Left lung (tissue), 10 donors: ENCODE data around the gene VEZT. TPM values are rescaled to one million over a fixed set of nuclear protein-coding genes. Genes with fewer than 3 reads are reported as not detected.

ENCODE experiments used
- ATAC-seq: fragments of 200-7000 bp; cut with Tn5 transposase; one replicate; pipeline ENCODE4 v1.9.1; 2020; ENCODE audit warnings: moderate library complexity
- DNase-seq, 4 donors: peaks; one replicate each; pipeline ENCODE4 v3.0.0-alpha.2; 2013 to 2020
- H3K27ac ChIP-seq, 2 donors: fragments of 200-600 bp; sonication (generic) in 1 of 2; one replicate each; pipeline versions ENCODE4 v1.5.0 to v1.8.0; 2020 to 2021
- H3K27me3 ChIP-seq, 2 donors: fragments of 200-600 bp; sonication (generic) in 1 of 2; one replicate each; pipeline versions ENCODE4 v1.5.0 to v1.8.0; 2020 to 2021
- H3K36me3 ChIP-seq, 2 donors: fragments of 200-600 bp; sonication (generic) in 1 of 2; one replicate each; pipeline versions ENCODE4 v1.5.0 to v1.8.0; 2020 to 2021
- H3K4me1 ChIP-seq, 2 donors: fragments of 200-600 bp; one replicate each; pipeline ENCODE4 v1.8.0; 2021
- H3K4me3 ChIP-seq, 2 donors: fragments of 200-600 bp; sonication (generic) in 1 of 2; one replicate each; pipeline versions ENCODE4 v1.5.0 to v1.8.0; 2020 to 2021; ENCODE audit warnings: mild to moderate bottlenecking in 1 of 2
- H3K9me3 ChIP-seq, 2 donors: fragments of 200-600 bp; sonication (generic) in 1 of 2; one replicate each; pipeline versions ENCODE4 v1.5.0 to v1.8.0; 2020 to 2021
- intact Hi-C, 2 donors: fragments of 100-400 bp; cut with DNase I; formaldehyde crosslinking; loops; one replicate each; pipeline versions ENCODE4 v1.11.2 to v1.14.2; 2022
- polyA plus RNA-seq, 6 donors: library from polyadenylated mRNA; unstranded; fragments of 120-200 nt; gene quantifications; one replicate each; pipeline ENCODE4 v1.2.1, GENCODE V29; 2013; ENCODE audit not compliant: insufficient read length in 6 of 6
- total RNA-seq, 2 donors: library from RNA; stranded (reverse); fragmentation: NEBNext Ultra II Directional; extraction: Animal tissue kit (Norgen Biotek cat#: 25700); gene quantifications; one replicate each; pipeline ENCODE4 v1.2.1, GENCODE V29; 2021
- TF ChIP-seq, protein P1 (sequence below), 2 donors: fragments of 200-600 bp; sonication (generic) in 1 of 2; IDR thresholded peaks; one replicate each; pipeline versions ENCODE4 v1.5.0 to v1.8.0; 2021; ENCODE audit warnings: antibody characterized with exemption in 2 of 2
- donor health status: DM: no; HTN: yes; CAD: no.
- donor health status: DM: no; HTN: no; CAD: no.

Gene VEZT
- total and polyA plus RNA-seq, 8 donors = 69.4 to 108 (median 87.1) TPM

DNA sequence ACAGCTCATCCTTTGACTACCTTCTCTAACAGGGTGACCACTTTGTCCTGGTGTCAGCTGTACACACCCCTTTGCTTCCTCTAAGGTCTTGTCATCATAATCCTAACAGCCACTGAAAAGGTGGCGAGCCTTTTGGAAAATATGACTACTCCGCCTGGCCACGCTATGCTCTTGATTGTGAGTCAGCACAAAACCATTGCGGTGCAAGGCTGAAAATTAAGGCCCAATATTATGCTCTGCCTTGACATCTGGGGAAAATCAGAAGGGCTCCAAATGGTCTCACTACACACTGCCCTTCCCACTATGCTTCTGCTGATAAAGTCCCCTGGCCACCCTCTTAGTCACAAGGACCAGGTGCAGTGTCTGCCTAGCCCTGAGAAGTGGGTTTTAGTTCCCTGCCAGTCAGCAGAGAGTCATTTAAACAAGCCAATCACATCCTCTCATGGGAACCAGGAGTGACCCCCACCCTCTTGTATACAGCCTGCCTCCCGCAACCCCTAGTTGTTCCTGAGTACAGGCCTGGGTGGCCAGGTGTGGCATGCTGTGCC, 34.7 kb upstream of the VEZT start:
- TF ChIP-seq, protein P1, sequence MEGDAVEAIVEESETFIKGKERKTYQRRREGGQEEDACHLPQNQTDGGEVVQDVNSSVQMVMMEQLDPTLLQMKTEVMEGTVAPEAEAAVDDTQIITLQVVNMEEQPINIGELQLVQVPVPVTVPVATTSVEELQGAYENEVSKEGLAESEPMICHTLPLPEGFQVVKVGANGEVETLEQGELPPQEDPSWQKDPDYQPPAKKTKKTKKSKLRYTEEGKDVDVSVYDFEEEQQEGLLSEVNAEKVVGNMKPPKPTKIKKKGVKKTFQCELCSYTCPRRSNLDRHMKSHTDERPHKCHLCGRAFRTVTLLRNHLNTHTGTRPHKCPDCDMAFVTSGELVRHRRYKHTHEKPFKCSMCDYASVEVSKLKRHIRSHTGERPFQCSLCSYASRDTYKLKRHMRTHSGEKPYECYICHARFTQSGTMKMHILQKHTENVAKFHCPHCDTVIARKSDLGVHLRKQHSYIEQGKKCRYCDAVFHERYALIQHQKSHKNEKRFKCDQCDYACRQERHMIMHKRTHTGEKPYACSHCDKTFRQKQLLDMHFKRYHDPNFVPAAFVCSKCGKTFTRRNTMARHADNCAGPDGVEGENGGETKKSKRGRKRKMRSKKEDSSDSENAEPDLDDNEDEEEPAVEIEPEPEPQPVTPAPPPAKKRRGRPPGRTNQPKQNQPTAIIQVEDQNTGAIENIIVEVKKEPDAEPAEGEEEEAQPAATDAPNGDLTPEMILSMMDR (IDR thresholded peaks at IDR 0.05) = no peak
- no peak overlapping the region for H3K27ac ChIP-seq
- intact Hi-C loops = no loop called here
- H3K36me3 ChIP-seq = no peaks in the 10 kb centered on the region
- H3K4me1 ChIP-seq = no peaks in the 10 kb centered on the region
- no peak overlapping the region for H3K4me3 ChIP-seq
- no peaks in the 10 kb centered on the region for H3K27me3 ChIP-seq
- no peak for DNase-seq
- ATAC-seq = peak; percentile 56
- no peaks in the 10 kb centered on the region for H3K9me3 ChIP-seq

DNA sequence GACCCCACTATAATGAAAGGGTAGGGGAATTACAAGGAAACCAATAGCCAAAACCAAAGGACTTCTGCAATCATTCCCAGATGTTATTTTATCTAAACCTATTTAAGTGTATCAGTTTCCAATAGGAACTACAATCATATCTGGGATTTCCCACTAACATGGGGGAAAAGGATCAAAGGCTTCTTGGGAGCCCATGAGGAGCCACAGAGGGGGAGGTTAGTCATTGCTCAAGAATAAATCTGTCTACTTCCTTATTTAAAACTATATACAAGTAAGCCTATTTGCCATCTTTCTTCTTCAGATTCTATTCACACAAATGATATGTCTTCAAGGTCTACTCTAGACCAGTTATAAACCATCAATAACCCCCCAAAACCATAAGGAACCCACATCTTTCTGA, 33.5 kb upstream of the VEZT start:
- no peak overlapping the region for H3K4me3 ChIP-seq
- no peaks in the 10 kb centered on the region for H3K36me3 ChIP-seq
- ATAC-seq (no peak), DNase-seq (no peak)
- no peaks in the 10 kb centered on the region for H3K9me3 ChIP-seq
- no peak overlapping the region for H3K27ac ChIP-seq
- H3K4me1 ChIP-seq = no peaks in the 10 kb centered on the region
- TF ChIP-seq, protein P1 (IDR thresholded peaks at IDR 0.05) = no peak
- no peaks in the 10 kb centered on the region for H3K27me3 ChIP-seq
- intact Hi-C loops = no loop called here

- DNase-seq (no peak), ATAC-seq (no peak)
- H3K4me3 ChIP-seq = no peak overlapping the region
- no peak overlapping the region for H3K27ac ChIP-seq
- H3K27me3 ChIP-seq = no peaks in the 10 kb centered on the region
- H3K36me3 ChIP-seq = no peaks in the 10 kb centered on the region
- no peaks in the 10 kb centered on the region for H3K9me3 ChIP-seq
- H3K4me1 ChIP-seq = no peaks in the 10 kb centered on the region
- TF ChIP-seq, protein P1 (IDR thresholded peaks at IDR 0.05) = no peak
- intact Hi-C loops = no loop called here
Observed at GRCh38 chr12:95185072-95185471, 32.5 kb upstream of the VEZT start.

DNA sequence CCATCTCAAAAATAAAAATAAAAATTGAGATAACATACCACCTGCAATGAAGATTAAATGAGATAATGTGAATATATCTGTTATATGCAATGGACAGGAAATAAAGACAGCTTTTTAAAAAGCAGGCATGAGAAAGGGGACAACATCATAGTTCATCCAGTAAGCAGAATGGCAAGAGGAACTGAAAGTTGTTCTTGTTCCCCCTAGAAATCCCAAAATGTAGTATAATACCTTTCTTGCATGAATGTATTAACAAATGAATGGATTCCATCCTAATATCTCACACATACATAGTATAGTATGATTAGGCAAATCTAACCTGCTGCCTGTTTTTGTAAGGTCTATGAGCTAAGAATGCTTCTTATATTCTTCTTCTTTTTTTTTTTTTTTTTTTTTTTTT, 31.8 kb upstream of the VEZT start:
- Histone ChIP-seq H3K4me3 (no peak overlapping the region), H3K36me3 (no peaks in the 10 kb centered on the region), H3K4me1 (no peaks in the 10 kb centered on the region), H3K9me3 (no peaks in the 10 kb centered on the region), H3K27ac (no peak overlapping the region), H3K27me3 (no peaks in the 10 kb centered on the region)
- intact Hi-C loops = no loop called here
- TF ChIP-seq, protein P1 (IDR thresholded peaks at IDR 0.05) = no peak
- ATAC-seq = no peak
- DNase-seq = no peak

DNA sequence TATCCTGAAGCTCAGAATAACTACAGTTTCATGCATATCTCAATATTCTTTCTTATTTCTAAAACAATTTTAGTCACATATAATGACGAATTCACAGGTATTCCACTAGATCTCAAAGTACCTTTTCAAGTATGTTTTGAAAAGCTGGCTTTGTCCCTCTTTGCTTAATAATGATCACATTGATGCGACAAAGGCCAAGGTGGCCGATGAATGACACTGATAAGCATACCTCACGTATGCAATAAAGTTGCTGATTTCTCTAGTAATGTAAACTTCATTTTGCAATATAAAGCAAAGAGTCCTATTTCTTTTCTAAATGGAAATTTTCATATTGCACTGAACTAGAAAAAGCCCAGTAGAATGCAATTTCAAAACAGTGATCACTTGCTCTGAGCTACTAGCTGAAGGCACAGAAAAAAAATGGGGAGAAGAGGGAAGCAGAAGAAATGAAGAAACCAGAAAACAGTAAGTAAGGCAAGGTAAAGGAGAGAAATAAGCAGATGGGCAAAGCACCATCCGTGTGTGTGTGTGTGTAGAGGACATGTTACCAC, 29.7 kb upstream of the VEZT start:
- H3K27ac ChIP-seq = no peak overlapping the region
- no peaks in the 10 kb centered on the region for H3K36me3 ChIP-seq
- H3K4me1 ChIP-seq = no peaks in the 10 kb centered on the region
- DNase-seq (no peak), ATAC-seq (no peak)
- H3K27me3 ChIP-seq = no peaks in the 10 kb centered on the region
- H3K4me3 ChIP-seq = no peak overlapping the region
- H3K9me3 ChIP-seq = no peaks in the 10 kb centered on the region
- TF ChIP-seq, protein P1 (IDR thresholded peaks at IDR 0.05) = no peak
- intact Hi-C loops = no loop called here
